HL-60 (cell line): ENCODE results near the gene THOC6.

ENCODE experiments used
- CTCF ChIP-seq: IDR thresholded peaks from one replicate; pipeline ENCODE4 v1.5.1; 2011; ENCODE audit warnings: low read length, control low read depth, inconsistent platforms; ENCODE audit not compliant: insufficient read depth
- GABPA ChIP-seq: IDR thresholded peaks from 2 replicates; pipeline ENCODE4 v1.6.1; 2012; ENCODE audit warnings: low read depth
- POLR2AphosphoS5 ChIP-seq: IDR thresholded peaks from 2 replicates; pipeline ENCODE4 v1.6.1; 2012; ENCODE audit warnings: low read depth

DNA sequence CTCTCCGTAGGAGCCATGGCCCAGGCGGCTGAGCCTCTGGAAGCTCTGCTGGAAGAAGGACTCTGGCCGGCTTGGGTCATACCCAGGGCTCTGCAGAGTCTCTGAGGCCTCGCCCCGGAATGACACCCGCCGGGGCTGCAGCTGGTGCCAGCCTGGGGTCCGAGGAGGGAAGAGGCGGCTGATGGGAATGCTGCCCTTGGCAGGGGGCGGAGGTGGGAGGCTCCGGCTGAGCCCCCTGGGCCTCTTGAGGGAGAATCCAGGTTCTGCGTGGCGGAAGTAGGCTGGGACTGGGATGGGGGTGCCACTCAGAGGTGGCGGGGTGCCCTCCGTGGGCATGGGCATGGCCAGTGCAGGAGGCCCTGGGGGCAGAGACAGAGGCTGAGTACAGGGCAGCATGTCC is 47.2 kb upstream of the THOC6 start:
- TF ChIP-seq GABPA (no peak), CTCF (no peak), POLR2AphosphoS5 (no peak)
